ENCODE results near the gene PLPP7. TPM values are rescaled to one million over a fixed set of nuclear protein-coding genes. Genes with fewer than 3 reads are reported as not detected.

Gene PLPP7
- total RNA-seq, 1 experiment from 2014 or later: not detected

DNA sequence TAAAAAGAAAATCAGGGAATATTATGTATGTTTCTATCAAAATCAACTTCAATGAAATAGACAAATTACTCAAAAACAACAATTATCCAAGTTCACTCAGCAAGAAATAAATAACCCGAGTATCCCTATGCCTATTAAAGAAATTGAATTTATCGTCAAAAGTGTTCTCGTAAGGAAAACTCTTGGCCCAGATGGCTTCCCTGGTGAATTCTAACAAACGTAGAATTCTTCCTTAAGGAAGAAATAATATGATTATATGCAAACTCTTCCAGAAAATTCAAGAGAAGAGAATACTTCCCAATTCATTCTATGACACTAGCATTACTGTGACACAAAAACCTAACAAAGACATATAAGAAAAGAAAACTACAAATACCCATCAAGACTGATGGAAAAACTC is 42.9 kb upstream of the PLPP7 start:
- H3K4me2 ChIP-seq: no peak overlapping the region
- ChIA-PET POLR2A (ENCODE audit: unreplicated experiment) (no interaction called here), CTCF (no interaction called here)
- no peak overlapping the region for H3K4me3 ChIP-seq
- no peaks in the 10 kb centered on the region for H3K36me3 ChIP-seq (ENCODE audit: low read depth)
- no TSS peak for BruUV-seq (replicated peaks)
- TF ChIP-seq EZH2 (IDR thresholded peaks at IDR 0.05; ENCODE audit: low read depth): no peak
- intact Hi-C loops (cut with micrococcal nuclease; ENCODE audit: unreplicated experiment): no loop called here
- H3K27me3 ChIP-seq (ENCODE audit: insufficient read depth, low read depth): no peaks in the 10 kb centered on the region
- no peak overlapping the region for H2AFZ ChIP-seq
- H4K20me1 ChIP-seq (ENCODE audit: insufficient read depth): no peaks in the 10 kb centered on the region
- H3K79me2 ChIP-seq (ENCODE audit: low read depth): no peaks in the 10 kb centered on the region
- H3K4me1 ChIP-seq (replicated peaks; ENCODE audit: insufficient read depth): no peaks in the 10 kb centered on the region
- H3F3A ChIP-seq (ENCODE audit: insufficient read depth, low read depth): no peaks in the 10 kb centered on the region
- DNase-seq: no peak
- no peak overlapping the region for H3K27ac ChIP-seq
- no peaks in the 10 kb centered on the region for H3K9me3 ChIP-seq (ENCODE audit: insufficient read depth, low read depth)
- H3K9me2 ChIP-seq (ENCODE audit: insufficient read depth): no peaks in the 10 kb centered on the region

GRCh38 chr9:131252120-131252519 is 37.4 kb upstream of the PLPP7 start:
- CTCF ChIA-PET: no interaction called here

GRCh38 chr9:131253891-131254491 is 35.5 kb upstream of the PLPP7 start:
- no peaks in the 10 kb centered on the region for H3K9me3 ChIP-seq (ENCODE audit: insufficient read depth, low read depth)
- H3K27me3 ChIP-seq (ENCODE audit: insufficient read depth, low read depth): no peaks in the 10 kb centered on the region
- no peak overlapping the region for H3K4me2 ChIP-seq
- no peak overlapping the region for H2AFZ ChIP-seq
- no peaks in the 10 kb centered on the region for H3F3A ChIP-seq (ENCODE audit: insufficient read depth, low read depth)
- CTCF ChIA-PET: no interaction called here
- intact Hi-C loops (cut with micrococcal nuclease; ENCODE audit: unreplicated experiment): no loop called here
- no peaks in the 10 kb centered on the region for H3K79me2 ChIP-seq (ENCODE audit: low read depth)
- TF ChIP-seq EZH2 (IDR thresholded peaks at IDR 0.05; ENCODE audit: low read depth) (no peak), CTCF (conservative IDR thresholded peaks at IDR 0.05) (no peak)
- POLR2A ChIA-PET (ENCODE audit: unreplicated experiment): no interaction called here
- no peak overlapping the region for H3K27ac ChIP-seq
- H3K9me2 ChIP-seq (ENCODE audit: insufficient read depth): no peaks in the 10 kb centered on the region
- H4K20me1 ChIP-seq (ENCODE audit: insufficient read depth): no peaks in the 10 kb centered on the region
- no peak for DNase-seq
- H3K4me3 ChIP-seq: no peak overlapping the region
- no TSS peak for BruUV-seq (replicated peaks)
- H3K4me1 ChIP-seq (replicated peaks; ENCODE audit: insufficient read depth): peaks cover 9% of the 10 kb centered on the region
- no peaks in the 10 kb centered on the region for H3K36me3 ChIP-seq (ENCODE audit: low read depth)

More at GRCh38 chr9:131252120-131252519, 37.4 kb upstream of the PLPP7 start:
- intact Hi-C loops (cut with micrococcal nuclease; ENCODE audit: unreplicated experiment): no loop called here
- H3K9me2 ChIP-seq (ENCODE audit: insufficient read depth): no peaks in the 10 kb centered on the region
- H3F3A ChIP-seq (ENCODE audit: insufficient read depth, low read depth): no peaks in the 10 kb centered on the region
- no peaks in the 10 kb centered on the region for H3K79me2 ChIP-seq (ENCODE audit: low read depth)
- BruUV-seq (replicated peaks): no TSS peak
- no peak overlapping the region for H3K4me2 ChIP-seq
- H3K27me3 ChIP-seq (ENCODE audit: insufficient read depth, low read depth): no peaks in the 10 kb centered on the region
- no peaks in the 10 kb centered on the region for H3K36me3 ChIP-seq (ENCODE audit: low read depth)
- no peaks in the 10 kb centered on the region for H4K20me1 ChIP-seq (ENCODE audit: insufficient read depth)
- no peaks in the 10 kb centered on the region for H3K9me3 ChIP-seq (ENCODE audit: insufficient read depth, low read depth)
- TF ChIP-seq CTCF (conservative IDR thresholded peaks at IDR 0.05) (no peak), EZH2 (IDR thresholded peaks at IDR 0.05; ENCODE audit: low read depth) (no peak)
- H3K4me1 ChIP-seq (replicated peaks; ENCODE audit: insufficient read depth): peaks cover 9% of the 10 kb centered on the region
- POLR2A ChIA-PET (ENCODE audit: unreplicated experiment): no interaction called here
- H2AFZ ChIP-seq: no peak overlapping the region
- H3K27ac ChIP-seq: no peak overlapping the region
- no peak for DNase-seq
- no peak overlapping the region for H3K4me3 ChIP-seq

DNA sequence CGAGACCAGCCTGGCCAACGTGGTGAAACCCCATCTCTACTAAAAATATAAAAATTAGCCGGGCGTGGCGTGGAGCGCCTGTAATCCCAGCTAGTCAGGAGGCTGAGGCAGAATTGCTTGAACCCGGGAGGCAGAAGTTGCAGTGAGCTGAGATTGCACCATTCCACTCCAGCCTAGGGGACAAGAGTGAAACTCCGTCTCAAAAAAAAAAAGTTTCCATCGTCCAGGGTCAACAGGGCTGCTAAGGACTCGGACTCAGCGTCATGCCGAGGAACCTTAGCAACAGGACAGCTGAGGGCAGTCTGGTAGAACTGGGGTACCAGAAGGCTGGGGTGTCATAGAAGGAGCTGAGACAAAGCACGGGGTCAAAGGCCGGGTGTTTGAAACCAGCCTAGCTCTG is 34.9 kb upstream of the PLPP7 start:
- no peak overlapping the region for H3K27ac ChIP-seq
- no peaks in the 10 kb centered on the region for H3K9me2 ChIP-seq (ENCODE audit: insufficient read depth)
- no peak overlapping the region for H3K4me3 ChIP-seq
- no TSS peak for BruUV-seq (replicated peaks)
- H2AFZ ChIP-seq: no peak overlapping the region
- H4K20me1 ChIP-seq (ENCODE audit: insufficient read depth): no peaks in the 10 kb centered on the region
- no peaks in the 10 kb centered on the region for H3K27me3 ChIP-seq (ENCODE audit: insufficient read depth, low read depth)
- ChIA-PET POLR2A (ENCODE audit: unreplicated experiment) (no interaction called here), CTCF (no interaction called here)
- TF ChIP-seq CTCF (conservative IDR thresholded peaks at IDR 0.05): no peak
- no peak for TF ChIP-seq EZH2 (IDR thresholded peaks at IDR 0.05; ENCODE audit: low read depth)
- no peak for DNase-seq
- no peaks in the 10 kb centered on the region for H3K9me3 ChIP-seq (ENCODE audit: insufficient read depth, low read depth)
- H3K36me3 ChIP-seq (ENCODE audit: low read depth): no peaks in the 10 kb centered on the region
- intact Hi-C loops (cut with micrococcal nuclease; ENCODE audit: unreplicated experiment): no loop called here
- no peaks in the 10 kb centered on the region for H3F3A ChIP-seq (ENCODE audit: insufficient read depth, low read depth)
- H3K4me1 ChIP-seq (replicated peaks; ENCODE audit: insufficient read depth): peaks cover 9% of the 10 kb centered on the region
- H3K4me2 ChIP-seq: no peak overlapping the region
- no peaks in the 10 kb centered on the region for H3K79me2 ChIP-seq (ENCODE audit: low read depth)
